HEK293 (cell line): ENCODE data around the gene TMEM98.
"Not testable (repeated sequence)": the region's sequence is repeated elsewhere in the genome, so short reads cannot be mapped to it uniquely, and the experiment has no call there.

ENCODE experiments used
- CTCF ChIP-seq: fragments of 450-650 bp; formaldehyde crosslinking; IDR thresholded peaks from 2 replicates; pipeline ENCODE4 v1.5.1; 2016; ENCODE audit warnings: missing biosample characterization, missing genetic modification characterization
- PRDM4 ChIP-seq: fragments of 450-650 bp; formaldehyde crosslinking; IDR thresholded peaks from 2 replicates; pipeline ENCODE4 v1.5.1; 2017; ENCODE audit warnings: missing biosample characterization, missing genetic modification characterization
- SP3 ChIP-seq: fragments of 450-650 bp; formaldehyde crosslinking; IDR thresholded peaks from 2 replicates; pipeline ENCODE4 v1.5.1; 2016; ENCODE audit warnings: missing biosample characterization, missing genetic modification characterization
- ZNF140 ChIP-seq: fragments of 450-650 bp; formaldehyde crosslinking; IDR thresholded peaks from 2 replicates; pipeline ENCODE4 v1.5.1; 2016; ENCODE audit warnings: missing biosample characterization, missing genetic modification characterization
- ZNF48 ChIP-seq: fragments of 450-650 bp; formaldehyde crosslinking; IDR thresholded peaks from 2 replicates; pipeline ENCODE4 v1.5.1; 2016; ENCODE audit warnings: missing biosample characterization, missing genetic modification characterization
- ZNF558 ChIP-seq: fragments of 450-650 bp; formaldehyde crosslinking; IDR thresholded peaks from 2 replicates; pipeline ENCODE4 v1.5.1; 2016; ENCODE audit warnings: missing biosample characterization, missing genetic modification characterization
- ZNF654 ChIP-seq: fragments of 450-650 bp; formaldehyde crosslinking; IDR thresholded peaks from 2 replicates; pipeline ENCODE4 v1.5.1; 2016; ENCODE audit warnings: low read depth, missing biosample characterization, missing genetic modification characterization

- TF ChIP-seq ZNF140; ZNF48 (tag by site-specific recombination); SP3; ZNF558 (tag by site-specific recombination); PRDM4 (tag by site-specific recombination); ZNF654 (tag by site-specific recombination); CTCF (tag by site-specific recombination): not testable (repeated sequence)
Observed at GRCh38 chr17:32969231-32969630, 41.3 kb downstream of the TMEM98 start.
